K562 (cell line): ENCODE data around the gene GPR108. TPM values are rescaled to one million over a fixed set of nuclear protein-coding genes. Genes with fewer than 3 reads are reported as not detected.

Experiments used
- ATAC-seq: fragments of 200-7000 bp; cut with Tn5 transposase; 3 replicates; pipeline ENCODE4 v1.9.1; 2020; ENCODE audit warnings: moderate library complexity
- Bru-seq: library from RNA; stranded (reverse); fragments of 400-500 nt; gene quantifications from one replicate; lab custom pipeline; 2021; lab: Mats Ljungman, UMichigan
- BruChase-seq, 2 experiments: library from RNA; stranded (reverse); fragments of 400-500 nt; gene quantifications; one replicate each; lab custom pipeline; 2021; lab: Mats Ljungman, UMichigan
- BruUV-seq: library from RNA; stranded (reverse); fragments of 400-500 nt; replicated peaks from 2 replicates; lab custom pipeline; 2021; lab: Mats Ljungman, UMichigan
- CTCF ChIA-PET: fragments of 300-600 bp; formaldehyde crosslinking; extraction: SDS; loops from one replicate; lab custom pipeline; 2021; ENCODE audit warnings: low intra/inter-chr PET ratio; lab: Yijun Ruan, JAX
- POLR2A ChIA-PET: fragments of 300-600, 350-650 bp; sonication (Branson Sonifier 250); formaldehyde crosslinking; extraction: SDS; loops from one replicate; lab custom pipeline; 2021; ENCODE audit warnings: antibody characterized with exemption, inconsistent platforms; lab: Yijun Ruan, JAX
- DNase-seq, 4 experiments: peaks; one replicate each; pipeline versions ENCODE4 v3.0.0 to v3.0.0-alpha.2; 2011 to 2018; ENCODE audit warnings: low spot score in 3 of 4, mixed read lengths in 3 of 4; ENCODE audit errors: extremely low read depth in 1 of 4
- FAIRE-seq: peaks from 2 replicates; lab custom pipeline; 2011; peaks lifted over from hg19 to GRCh38; lab: Jason Lieb, UNC
- H2AFZ ChIP-seq: 2 replicates; pipeline ENCODE4 v1.6.0; 2011; ENCODE audit warnings: low read depth, low read length, control low read depth, inconsistent platforms
- H3K27ac ChIP-seq: fragments of 200-600 bp; 3 replicates; pipeline ENCODE4 v1.8.0; 2011; ENCODE audit warnings: low read depth, mild to moderate bottlenecking, control low read depth, inconsistent platforms, low read length, moderate library complexity, mixed read lengths; ENCODE audit errors: extremely low read depth
- H3K27me3 ChIP-seq, 2 experiments: fragments of 300-600 bp in 1 of 2; 2 replicates in 1 of 2; 3 replicates in 1 of 2; pipeline versions ENCODE4 v1.6.0 to v1.8.0; 2011; ENCODE audit warnings: inconsistent platforms in 2 of 2, low read length in 2 of 2, mild to moderate bottlenecking in 1 of 2, mixed read lengths in 1 of 2, moderate library complexity in 1 of 2; ENCODE audit not compliant: control insufficient read depth in 2 of 2, insufficient read depth in 2 of 2
- H3K36me3 ChIP-seq: fragments of 300-600 bp; 3 replicates; pipeline ENCODE4 v1.8.0; 2011; ENCODE audit warnings: mild to moderate bottlenecking, low read length, inconsistent platforms; ENCODE audit not compliant: control insufficient read depth, insufficient read depth
- H3K4me1 ChIP-seq, 2 experiments: fragments of 200-600 bp in 1 of 2; replicated peaks in 1 of 2; 2 replicates in 1 of 2; 3 replicates in 1 of 2; pipeline versions ENCODE4 v1.5.1 to v1.8.0; 2011; ENCODE audit warnings: inconsistent platforms in 2 of 2, low read length in 2 of 2, mild to moderate bottlenecking in 1 of 2, mixed read lengths in 1 of 2, moderate library complexity in 1 of 2; ENCODE audit not compliant: control insufficient read depth in 2 of 2, insufficient read depth in 2 of 2
- H3K4me2 ChIP-seq: 2 replicates; pipeline ENCODE4 v1.6.1; 2011; ENCODE audit warnings: low read length, control low read depth, inconsistent platforms, mixed read lengths; ENCODE audit not compliant: insufficient read depth
- H3K4me3 ChIP-seq: fragments of 200-600 bp; sonication (generic), shearing (Covaris generic); 2 replicates; pipeline ENCODE4 v1.5.1; 2016; ENCODE audit warnings: control low read depth, inconsistent platforms
- H3K79me2 ChIP-seq: fragments of 200-600 bp; 3 replicates; pipeline ENCODE4 v1.8.0; 2011; ENCODE audit warnings: low read length, inconsistent platforms; ENCODE audit not compliant: control insufficient read depth, insufficient read depth
- H3K9ac ChIP-seq, 2 experiments: 2 replicates each; pipeline versions ENCODE4 v1.6.0 to v1.6.1; 2011; ENCODE audit warnings: low read depth in 2 of 2, low read length in 2 of 2, control low read depth in 1 of 2, inconsistent platforms in 1 of 2, mild to moderate bottlenecking in 1 of 2, mixed read lengths in 1 of 2; ENCODE audit not compliant: insufficient read depth in 1 of 2
- H3K9me1 ChIP-seq: one replicate; pipeline ENCODE4 v1.6.0; 2011; ENCODE audit warnings: inconsistent platforms, mild to moderate bottlenecking, low read length, moderate library complexity; ENCODE audit not compliant: control insufficient read depth, insufficient read depth
- H3K9me3 ChIP-seq: replicated peaks from 2 replicates; pipeline ENCODE4 v1.5.1; 2011; ENCODE audit warnings: low read depth, low read length, inconsistent platforms; ENCODE audit not compliant: control insufficient read depth, insufficient read depth
- H4K20me1 ChIP-seq: replicated peaks from 2 replicates; pipeline ENCODE4 v1.6.1; 2011; ENCODE audit warnings: low read length, inconsistent platforms, mixed read lengths; ENCODE audit not compliant: control insufficient read depth, insufficient read depth
- FOS ChIP-seq: IDR thresholded peaks from 3 replicates; pipeline ENCODE4 v1.6.1; 2011; ENCODE audit not compliant: insufficient read length; ENCODE audit errors: extremely low read depth
- HCFC1 ChIP-seq: IDR thresholded peaks from 2 replicates; pipeline ENCODE4 v1.6.1; 2012; ENCODE audit warnings: low read depth, low read length, improper control_type of control experiment
- KLF1 ChIP-seq: fragments of 450-650 bp; IDR thresholded peaks from 2 replicates; pipeline ENCODE4 v1.6.1; 2016; ENCODE audit warnings: missing genetic modification characterization, missing compliant biosample characterization
- MEF2A ChIP-seq: IDR thresholded peaks from 2 replicates; pipeline ENCODE4 v1.6.1; 2011; ENCODE audit warnings: low read depth, mild to moderate bottlenecking, low read length, moderate library complexity; ENCODE audit not compliant: control insufficient read depth
- MEF2D ChIP-seq: conservative IDR thresholded peaks from 2 replicates; pipeline ENCODE4 v1.6.1; 2016; ENCODE audit warnings: low read depth, missing genetic modification characterization, missing compliant biosample characterization
- NUFIP1 ChIP-seq: fragments of 450-650 bp; IDR thresholded peaks from 2 replicates; pipeline ENCODE4 v1.6.1; 2018; ENCODE audit not compliant: partially characterized antibody
- RNF2 ChIP-seq: sonication (generic); IDR thresholded peaks from 2 replicates; pipeline ENCODE4 v1.6.1; 2016
- SMAD3 ChIP-seq: fragments of 450-650 bp; formaldehyde crosslinking; conservative IDR thresholded peaks from 2 replicates; pipeline ENCODE4 v1.4.0; 2020; ENCODE audit warnings: mild to moderate bottlenecking
- TAF1 ChIP-seq: IDR thresholded peaks from 2 replicates; pipeline ENCODE4 v1.6.1; 2011; ENCODE audit warnings: mild to moderate bottlenecking, low read length, moderate library complexity; ENCODE audit not compliant: insufficient read depth, control insufficient read depth, severe bottlenecking; ENCODE audit errors: extremely low read depth
- TCF7L2 ChIP-seq: fragments of 150-350 bp; IDR thresholded peaks from 2 replicates; pipeline ENCODE4 v1.6.1; 2016; ENCODE audit warnings: low read depth, mild to moderate bottlenecking, low read length, moderate library complexity
- WGBS: fragments of 100-300 bp; shearing (Covaris generic); methylation state at CpG from one replicate; pipeline ENCODE4 v1.1.6; 2016; ENCODE audit warnings: low coverage, mixed read lengths; ENCODE audit not compliant: insufficient coverage; ENCODE audit errors: missing lambda C conversion rate; 5-methylcytosine and 5-hydroxymethylcytosine counted together
- in situ Hi-C: fragments of 300-500 bp; cut with MboI; formaldehyde crosslinking; loops from 4 replicates; pipeline ENCODE4 v1.15.0; 2018; ENCODE audit warnings: inconsistent platforms, mixed read lengths
- intact Hi-C: fragments of 100-400 bp; cut with micrococcal nuclease; formaldehyde crosslinking; loops from 2 replicates; pipeline ENCODE4 v1.14.2; 2022
- long read RNA-seq, 3 experiments: library from polyadenylated mRNA in 2 of 3; library from RNA in 1 of 3; unstranded in 2 of 3; stranded (forward) in 1 of 3; transcript quantifications; one replicate each; pipeline ENCODE4 v2.0.0, GENCODE V29; 2019 to 2022
- polyA minus RNA-seq, 3 experiments: library from RNA; depleted of rRNA, polyadenylated mRNA; stranded (reverse); fragments of >200 nt; gene quantifications; 2 replicates each; pipeline ENCODE4 v1.2.3, GENCODE V29; 2011
- polyA plus RNA-seq, 8 experiments: library from polyadenylated mRNA; depleted of rRNA in 4 of 8; stranded (reverse) in 5 of 8; unstranded in 3 of 8; fragments of >200 nt; fragmentation: Nextera tagmentation in 2 of 8; fragmentation: Illumina TruSeq in 1 of 8; extraction: Ambion mirVana in 2 of 8; extraction: Trizol in 1 of 8; gene quantifications; 2 replicates each; pipeline versions ENCODE4 v1.2.1 to v1.2.3, GENCODE V29; 2011 to 2014; ENCODE audit warnings: inconsistent platforms in 1 of 8, missing spikeins in 1 of 8
- total RNA-seq, 7 experiments: library from RNA; depleted of rRNA in 6 of 7; stranded (reverse); fragments of >200 nt in 6 of 7; fragmentation: Illumina TruSeq in 2 of 7; extraction: Trizol in 2 of 7; gene quantifications; 2 replicates each; pipeline versions ENCODE4 v1.2.1 to v1.2.3, GENCODE V29; 2011 to 2021; ENCODE audit warnings: low replicate concordance in 1 of 7
- TF ChIP-seq, protein P1 (sequence below): fragments of 450-650 bp; IDR thresholded peaks from 2 replicates; pipeline ENCODE4 v1.7.0; 2016; ENCODE audit warnings: borderline replicate concordance

Gene GPR108
- 45.9 and 112 TPM in 2 replicates for total RNA-seq (2011; cell fraction: chromatin; rRNA removed; ENCODE audit: low replicate concordance)
- 96.6 and 107 TPM in 2 replicates for total RNA-seq (2011; cell fraction: nucleolus; rRNA removed)
- 72.1 and 74.9 TPM in 2 replicates for total RNA-seq (2011; cell fraction: nucleoplasm; rRNA removed)
- 23.8 and 33.5 TPM in 2 replicates for total RNA-seq (2014; rRNA removed)
- 12.3 and 16.4 TPM in 2 replicates for total RNA-seq (2014; rRNA removed; fragmentation: Illumina TruSeq; extraction: Trizol)
- total RNA-seq (2015; rRNA removed; fragmentation: Illumina TruSeq; extraction: Trizol), result 21.9 and 24.4 TPM in 2 replicates
- total RNA-seq (2021), result 31.1 and 33.1 TPM in 2 replicates
- 29.8 and 46.5 TPM in 2 replicates for polyA plus RNA-seq (2011; rRNA removed)
- polyA plus RNA-seq (2011; cell fraction: cytosol; rRNA removed), result 43.8 and 51.1 TPM in 2 replicates
- polyA plus RNA-seq (2011; cell fraction: nucleus; rRNA removed), result 180 and 195 TPM in 2 replicates
- 29.9 and 65.7 TPM in 2 replicates for polyA plus RNA-seq (2012)
- polyA plus RNA-seq (2014; fragmentation: Illumina TruSeq; extraction: Trizol), result 32.3 and 33.2 TPM in 2 replicates
- polyA plus RNA-seq (2014; fragmentation: Nextera tagmentation; extraction: Ambion mirVana), result 1 to 10 TPM; 2.4 to 6.1 TPM
- 32.9 and 36.4 TPM in 2 replicates for polyA plus RNA-seq (2014; rRNA removed)
- 22.3 and 35.9 TPM in 2 replicates for polyA minus RNA-seq (2011; rRNA and poly(A)+ RNA removed)
- polyA minus RNA-seq (2011; cell fraction: cytosol; rRNA and poly(A)+ RNA removed), result 21.0 and 22.6 TPM in 2 replicates
- polyA minus RNA-seq (2011; cell fraction: nucleus; rRNA and poly(A)+ RNA removed), result 18.7 and 34.9 TPM in 2 replicates
- Bru-seq, nascent RNA, result percentile 56 among the genes with signal in this experiment
- BruChase-seq, experiment 1, labeled RNA remaining after a 2-hour chase, result percentile 50 among the genes with signal in this experiment
- percentile 60 among the genes with signal in this experiment for BruChase-seq, experiment 2, labeled RNA remaining after a 6-hour chase
- long read RNA-seq, experiment 1, transcript GPR108-201 (18 exons, 2,057 nt), result major isoform, 38 of 70 reads
- long read RNA-seq, experiment 1, transcript GPR108-202 (18 exons, 2,009 nt), result minor isoform, 5 of 70 reads
- long read RNA-seq, experiment 1, partial matches to known transcripts, result 12 of 70 reads
- long read RNA-seq, experiment 1, other reads (novel, unspliced or antisense), result 15 of 70 reads
- long read RNA-seq, experiment 2, transcript GPR108-201 (18 exons, 2,057 nt), result major isoform, 14 of 30 reads
- long read RNA-seq, experiment 2, partial matches to known transcripts, result 5 of 30 reads
- long read RNA-seq, experiment 2, other reads (novel, unspliced or antisense), result 9 of 30 reads
- long read RNA-seq, experiment 3, transcript GPR108-201 (18 exons, 2,057 nt), result major isoform, 8 of 13 reads
- long read RNA-seq, experiment 3, partial matches to known transcripts, result 1 of 13 reads
- long read RNA-seq, experiment 3, other reads (novel, unspliced or antisense), result 3 of 13 reads

- ChIA-PET CTCF (interaction anchor here (2.8 kb wide), 1 partner anchor 126 kb away, joined by 16 read pairs; no protein-coding TSS in a partner anchor), POLR2A (interaction anchor here (0.7 to 1.9 kb wide), 14 partner anchors 9 to 361 kb away, joined by 3 to 7 read pairs (median 3); partner anchors contain the start of gene TNFSF9)
- FAIRE-seq, result no peak
- DNase-seq, result peak; percentile 92 to 100 (median 96)
- H2AFZ ChIP-seq, result peak within 1 kb of the TSS; percentile 88
- H4K20me1 ChIP-seq, result no peaks in the 10 kb centered on the region
- peaks cover 17% of the 10 kb centered on the region; the same call in 1 of the 3 replicates for H3K36me3 ChIP-seq
- BruUV-seq, result no TSS peak
- no peaks in the 10 kb centered on the region for H3K9me1 ChIP-seq
- under 1% methylated on average over 36 of the region's 55 CpGs for WGBS
- H3K4me3 ChIP-seq, result peak within 1 kb of the TSS; percentile 62
- peaks cover 44% of the 10 kb centered on the region for H3K79me2 ChIP-seq
- peak within 1 kb of the TSS; percentile 84 to 93 for H3K9ac ChIP-seq
- H3K4me2 ChIP-seq, result peak within 1 kb of the TSS; percentile 92
- H3K4me1 ChIP-seq, result peaks cover 46 to 70% of the 10 kb centered on the region in 2 experiments
- in situ Hi-C loops (no loop called here), intact Hi-C loops (loop anchor here (1.0 to 10.0 kb wide), 5 partner anchors 16 to 223 kb away; partner anchors contain the start of gene VAV1)
- ATAC-seq, result peak; percentile 84
- no peaks in the 10 kb centered on the region for H3K27me3 ChIP-seq
- H3K27ac ChIP-seq, result peak within 1 kb of the TSS; percentile 91
- no peaks in the 10 kb centered on the region for H3K9me3 ChIP-seq
- no peak for TF ChIP-seq MEF2D (tag)
- TF ChIP-seq FOS, result peak; percentile 100
- TF ChIP-seq TAF1, result peak; percentile 10
- TF ChIP-seq RNF2, result peak; percentile 52; the same call in 1 of the 2 replicates
- TF ChIP-seq, protein P1, sequence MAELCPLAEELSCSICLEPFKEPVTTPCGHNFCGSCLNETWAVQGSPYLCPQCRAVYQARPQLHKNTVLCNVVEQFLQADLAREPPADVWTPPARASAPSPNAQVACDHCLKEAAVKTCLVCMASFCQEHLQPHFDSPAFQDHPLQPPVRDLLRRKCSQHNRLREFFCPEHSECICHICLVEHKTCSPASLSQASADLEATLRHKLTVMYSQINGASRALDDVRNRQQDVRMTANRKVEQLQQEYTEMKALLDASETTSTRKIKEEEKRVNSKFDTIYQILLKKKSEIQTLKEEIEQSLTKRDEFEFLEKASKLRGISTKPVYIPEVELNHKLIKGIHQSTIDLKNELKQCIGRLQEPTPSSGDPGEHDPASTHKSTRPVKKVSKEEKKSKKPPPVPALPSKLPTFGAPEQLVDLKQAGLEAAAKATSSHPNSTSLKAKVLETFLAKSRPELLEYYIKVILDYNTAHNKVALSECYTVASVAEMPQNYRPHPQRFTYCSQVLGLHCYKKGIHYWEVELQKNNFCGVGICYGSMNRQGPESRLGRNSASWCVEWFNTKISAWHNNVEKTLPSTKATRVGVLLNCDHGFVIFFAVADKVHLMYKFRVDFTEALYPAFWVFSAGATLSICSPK, result no peak
- peak; percentile 86; the same call in 1 of the 2 replicates for TF ChIP-seq KLF1
- TF ChIP-seq HCFC1, result peak; percentile 67
- 0 out of 2 replicates have a peak, but pooled peaks have one; percentile 13 for TF ChIP-seq MEF2A
- peak; percentile 91 for TF ChIP-seq NUFIP1
- peak; percentile 99 for TF ChIP-seq TCF7L2
- no peak for TF ChIP-seq SMAD3
These were observed at the start of gene GPR108 for GRCh38 chr19:6737284-6737872. Gene GPR108 (minus strand): TSS chr19:6737580. CDS start chr19:6737576, 4 bp downstream.
